OCI-LY3 (cell line): Measurements from ENCODE around the gene TSPO2.

Experiments used
- H2AFZ ChIP-seq: fragments of 200-600, 300-600 bp; shearing (Covaris generic); 2 replicates; pipeline ENCODE4 v1.6.0; 2014; ENCODE audit warnings: antibody characterized with exemption, low read depth, low read length
- H3K27ac ChIP-seq: fragments of 200-600, 300-600 bp; sonication (generic); 2 replicates; pipeline ENCODE4 v1.5.1; 2014; ENCODE audit warnings: mild to moderate bottlenecking, low read length, moderate library complexity, mixed read lengths
- H3K27me3 ChIP-seq: fragments of 200-600, 300-600 bp; sonication (generic); 2 replicates; pipeline ENCODE4 v1.6.1; 2014; ENCODE audit warnings: low read depth, low read length, mixed read lengths
- H3K36me3 ChIP-seq: fragments of 200-600, 300-600 bp; sonication (generic); replicated peaks from 2 replicates; pipeline ENCODE3; 2014; ENCODE audit warnings: low read depth, low read length, mixed read lengths
- H3K4me1 ChIP-seq: fragments of 300-600, 200-600 bp; sonication (generic); 2 replicates; pipeline ENCODE4 v1.6.1; 2014; ENCODE audit warnings: low read length, mixed read lengths
- H3K4me2 ChIP-seq: fragments of 200-600, 300-600 bp; sonication (generic); 2 replicates; pipeline ENCODE4 v1.6.1; 2014; ENCODE audit warnings: low read length, mixed read lengths
- H3K4me3 ChIP-seq: fragments of 300-600, 200-600 bp; sonication (generic); 2 replicates; pipeline ENCODE4 v1.5.1; 2014; ENCODE audit warnings: antibody characterized with exemption, mild to moderate bottlenecking, low read length, moderate library complexity
- H3K79me2 ChIP-seq: fragments of 300-600, 200-600 bp; shearing (Covaris generic); 2 replicates; pipeline ENCODE4 v1.6.1; 2014; ENCODE audit warnings: mild to moderate bottlenecking, low read length, mixed read lengths
- H3K9ac ChIP-seq: fragments of 300-600, 200-600 bp; shearing (Covaris generic); 2 replicates; pipeline ENCODE4 v1.6.0; 2014; ENCODE audit warnings: mild to moderate bottlenecking, low read length, moderate library complexity
- H3K9me3 ChIP-seq: fragments of 200-600, 300-600 bp; shearing (Covaris generic); 2 replicates; pipeline ENCODE4 v1.6.1; 2014; ENCODE audit warnings: low read length, mixed read lengths; ENCODE audit not compliant: insufficient read depth
- H4K20me1 ChIP-seq: fragments of 200-600, 300-600 bp; sonication (generic); 2 replicates; pipeline ENCODE4 v1.6.1; 2016; ENCODE audit warnings: low read length, mixed read lengths; ENCODE audit not compliant: insufficient read depth
- EZH2phosphoT487 ChIP-seq: fragments of 200-600 bp; shearing (Covaris generic); IDR thresholded peaks from 2 replicates; pipeline ENCODE4 v1.6.1; 2018; ENCODE audit warnings: antibody characterized with exemption, mixed run types, low read depth
- TF ChIP-seq, protein P1 (sequence below): fragments of 200-600, 300-600 bp; sonication (generic); IDR thresholded peaks from 2 replicates; pipeline ENCODE4 v1.5.1; 2014; ENCODE audit warnings: antibody characterized with exemption, low read length, low read depth

TSPO2 gene

DNA sequence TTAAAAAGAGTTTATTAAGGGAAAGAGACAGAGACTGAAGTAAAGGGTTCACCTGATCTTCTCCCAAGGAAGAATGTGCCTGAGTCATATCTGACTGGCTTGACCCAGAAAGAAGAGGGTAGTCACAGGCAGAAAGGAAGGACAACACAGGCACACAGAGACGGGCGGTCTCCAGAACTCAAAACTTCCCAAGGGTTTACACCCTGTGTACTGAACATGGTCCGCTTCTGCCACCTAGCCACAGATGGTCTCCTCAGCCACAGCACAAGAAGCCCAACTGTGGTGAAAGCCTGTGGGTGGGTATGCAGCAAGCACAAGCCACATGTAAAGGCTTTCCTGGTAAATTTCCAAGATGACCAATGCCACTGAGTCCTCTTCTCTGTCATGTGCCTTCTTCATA, 20.4 kb upstream of the TSPO2 start:
- Histone ChIP-seq H3K9ac (no peak overlapping the region), H3K27me3 (no peaks in the 10 kb centered on the region), H3K9me3 (no peaks in the 10 kb centered on the region), H3K4me3 (no peak overlapping the region), H3K4me2 (no peak overlapping the region), H4K20me1 (no peaks in the 10 kb centered on the region), H3K27ac (no peak overlapping the region), H3K79me2 (no peaks in the 10 kb centered on the region), H3K36me3 (no peaks in the 10 kb centered on the region), H3K4me1 (no peaks in the 10 kb centered on the region; the same call in 1 of the 2 replicates), H2AFZ (no peak overlapping the region)
- TF ChIP-seq, protein P1, sequence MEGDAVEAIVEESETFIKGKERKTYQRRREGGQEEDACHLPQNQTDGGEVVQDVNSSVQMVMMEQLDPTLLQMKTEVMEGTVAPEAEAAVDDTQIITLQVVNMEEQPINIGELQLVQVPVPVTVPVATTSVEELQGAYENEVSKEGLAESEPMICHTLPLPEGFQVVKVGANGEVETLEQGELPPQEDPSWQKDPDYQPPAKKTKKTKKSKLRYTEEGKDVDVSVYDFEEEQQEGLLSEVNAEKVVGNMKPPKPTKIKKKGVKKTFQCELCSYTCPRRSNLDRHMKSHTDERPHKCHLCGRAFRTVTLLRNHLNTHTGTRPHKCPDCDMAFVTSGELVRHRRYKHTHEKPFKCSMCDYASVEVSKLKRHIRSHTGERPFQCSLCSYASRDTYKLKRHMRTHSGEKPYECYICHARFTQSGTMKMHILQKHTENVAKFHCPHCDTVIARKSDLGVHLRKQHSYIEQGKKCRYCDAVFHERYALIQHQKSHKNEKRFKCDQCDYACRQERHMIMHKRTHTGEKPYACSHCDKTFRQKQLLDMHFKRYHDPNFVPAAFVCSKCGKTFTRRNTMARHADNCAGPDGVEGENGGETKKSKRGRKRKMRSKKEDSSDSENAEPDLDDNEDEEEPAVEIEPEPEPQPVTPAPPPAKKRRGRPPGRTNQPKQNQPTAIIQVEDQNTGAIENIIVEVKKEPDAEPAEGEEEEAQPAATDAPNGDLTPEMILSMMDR, result peak; percentile 28; the same call in 1 of the 2 replicates
- TF ChIP-seq EZH2phosphoT487, result no peak

DNA sequence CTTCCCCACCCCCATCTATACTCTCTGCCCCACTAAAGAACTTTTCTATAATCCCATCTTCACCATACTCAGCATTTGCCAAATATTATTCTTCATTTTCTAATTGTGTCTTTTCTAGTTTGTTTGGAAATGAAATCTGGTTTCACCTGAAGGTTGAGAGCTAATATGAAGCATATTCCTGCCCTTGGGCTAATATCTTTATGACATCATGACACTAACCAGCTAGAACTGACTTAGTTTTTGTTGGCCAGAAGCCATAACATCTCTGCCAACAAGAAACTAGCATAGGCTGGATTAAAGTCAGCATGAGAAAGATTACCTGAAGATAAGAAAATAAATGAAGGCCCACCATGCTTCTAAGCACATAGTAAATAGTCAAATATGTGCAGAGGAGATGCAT, 20.0 kb upstream of the TSPO2 start:
- Histone ChIP-seq H3K36me3 (no peaks in the 10 kb centered on the region), H3K9me3 (no peaks in the 10 kb centered on the region), H3K4me3 (no peak overlapping the region), H3K4me1 (peaks cover 5% of the 10 kb centered on the region), H3K79me2 (no peaks in the 10 kb centered on the region), H4K20me1 (no peaks in the 10 kb centered on the region), H3K9ac (no peak overlapping the region), H3K4me2 (no peak overlapping the region), H3K27ac (no peak overlapping the region), H3K27me3 (no peaks in the 10 kb centered on the region), H2AFZ (no peak overlapping the region)
- TF ChIP-seq, protein P1, result no peak
- no peak for TF ChIP-seq EZH2phosphoT487

DNA sequence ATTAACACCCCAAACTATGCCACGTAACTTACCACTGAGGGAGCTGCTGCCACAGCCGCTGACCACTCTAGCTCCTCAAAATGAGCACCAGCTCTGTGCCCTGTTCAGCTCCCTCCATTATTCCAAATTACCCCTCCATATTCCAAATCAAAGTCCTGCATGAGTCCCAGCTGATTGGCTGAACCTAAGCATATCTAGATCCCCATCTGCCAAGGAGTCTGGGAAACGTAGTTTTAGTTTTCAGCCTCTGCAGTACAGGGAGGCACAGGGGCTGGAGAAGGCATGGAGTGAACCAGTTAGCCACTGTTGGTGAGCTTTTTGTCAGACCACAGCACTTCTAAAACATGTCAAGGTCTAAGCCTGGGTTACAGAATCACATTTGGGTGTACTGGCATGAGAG, 19.2 kb upstream of the TSPO2 start:
- Histone ChIP-seq H3K79me2 (no peaks in the 10 kb centered on the region), H3K27me3 (no peaks in the 10 kb centered on the region), H2AFZ (no peak overlapping the region), H3K4me1 (peaks cover 6% of the 10 kb centered on the region), H3K4me3 (no peak overlapping the region), H3K9me3 (no peaks in the 10 kb centered on the region), H3K27ac (no peak overlapping the region), H4K20me1 (no peaks in the 10 kb centered on the region), H3K36me3 (no peaks in the 10 kb centered on the region), H3K4me2 (no peak overlapping the region), H3K9ac (no peak overlapping the region)
- TF ChIP-seq, protein P1, result no peak
- TF ChIP-seq EZH2phosphoT487, result no peak

DNA sequence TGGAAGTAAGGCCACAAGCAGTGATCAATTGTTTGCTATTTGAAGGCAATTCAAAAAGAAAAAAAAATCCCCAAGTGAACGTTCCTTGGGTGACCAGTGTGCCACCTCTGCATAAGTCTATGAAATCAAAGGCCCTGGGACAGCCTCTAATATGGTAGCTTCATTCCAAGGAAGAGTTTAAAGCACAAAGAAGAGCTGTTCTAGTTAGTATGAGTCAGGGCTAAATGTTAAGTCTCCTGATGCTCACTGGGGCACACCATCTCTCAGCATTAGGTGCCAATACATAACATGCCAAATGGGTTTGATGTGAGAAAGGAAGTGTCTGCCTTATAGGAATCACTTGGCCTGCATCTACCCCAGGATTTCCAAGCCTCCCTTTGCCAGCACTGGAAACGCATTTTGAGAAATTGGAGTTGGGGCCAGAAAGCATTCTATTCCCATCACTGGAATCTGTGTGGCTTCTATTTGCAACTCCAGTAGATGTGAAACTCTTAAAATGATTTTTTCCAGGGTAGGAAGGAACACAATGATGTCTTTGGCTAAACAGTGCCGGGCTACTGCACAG, 16.2 kb upstream of the TSPO2 start:
- Histone ChIP-seq H3K79me2 (no peaks in the 10 kb centered on the region), H3K4me1 (peaks cover 14% of the 10 kb centered on the region), H4K20me1 (no peaks in the 10 kb centered on the region), H3K36me3 (no peaks in the 10 kb centered on the region), H3K4me2 (no peak overlapping the region), H3K9me3 (no peaks in the 10 kb centered on the region), H2AFZ (no peak overlapping the region), H3K27me3 (no peaks in the 10 kb centered on the region), H3K4me3 (no peak overlapping the region), H3K9ac (no peak overlapping the region), H3K27ac (no peak overlapping the region)
- TF ChIP-seq, protein P1, result no peak
- no peak for TF ChIP-seq EZH2phosphoT487
